Esophagus muscularis mucosa (tissue), 4 donors: ENCODE results near the gene TBX3.

Experiments
- EP300 ChIP-seq: sonication (generic); formaldehyde crosslinking; IDR thresholded peaks from one replicate; pipeline ENCODE4 v1.6.1; 2017; ENCODE audit warnings: antibody characterized with exemption
- POLR2A ChIP-seq: fragments of 450-650 bp; IDR thresholded peaks from one replicate; pipeline ENCODE4 v1.6.1; 2017; ENCODE audit warnings: antibody characterized with exemption, moderate library complexity, mild to moderate bottlenecking, low read depth
- POLR2AphosphoS5 ChIP-seq, 2 donors: sonication (generic); formaldehyde crosslinking; IDR thresholded peaks; one replicate each; pipeline ENCODE4 v1.6.1; 2017; ENCODE audit warnings: antibody characterized with exemption in 2 of 2
- TF ChIP-seq, protein P1 (sequence below), 3 experiments: fragments of 200-600 bp in 2 of 3; fragments of 450-650 bp in 1 of 3; sonication (generic) in 2 of 3; IDR thresholded peaks; one replicate each; pipeline ENCODE4 v1.5.1; 2017 to 2019; ENCODE audit warnings: antibody characterized with exemption in 3 of 3, mild to moderate bottlenecking in 2 of 3, moderate library complexity in 1 of 3

DNA sequence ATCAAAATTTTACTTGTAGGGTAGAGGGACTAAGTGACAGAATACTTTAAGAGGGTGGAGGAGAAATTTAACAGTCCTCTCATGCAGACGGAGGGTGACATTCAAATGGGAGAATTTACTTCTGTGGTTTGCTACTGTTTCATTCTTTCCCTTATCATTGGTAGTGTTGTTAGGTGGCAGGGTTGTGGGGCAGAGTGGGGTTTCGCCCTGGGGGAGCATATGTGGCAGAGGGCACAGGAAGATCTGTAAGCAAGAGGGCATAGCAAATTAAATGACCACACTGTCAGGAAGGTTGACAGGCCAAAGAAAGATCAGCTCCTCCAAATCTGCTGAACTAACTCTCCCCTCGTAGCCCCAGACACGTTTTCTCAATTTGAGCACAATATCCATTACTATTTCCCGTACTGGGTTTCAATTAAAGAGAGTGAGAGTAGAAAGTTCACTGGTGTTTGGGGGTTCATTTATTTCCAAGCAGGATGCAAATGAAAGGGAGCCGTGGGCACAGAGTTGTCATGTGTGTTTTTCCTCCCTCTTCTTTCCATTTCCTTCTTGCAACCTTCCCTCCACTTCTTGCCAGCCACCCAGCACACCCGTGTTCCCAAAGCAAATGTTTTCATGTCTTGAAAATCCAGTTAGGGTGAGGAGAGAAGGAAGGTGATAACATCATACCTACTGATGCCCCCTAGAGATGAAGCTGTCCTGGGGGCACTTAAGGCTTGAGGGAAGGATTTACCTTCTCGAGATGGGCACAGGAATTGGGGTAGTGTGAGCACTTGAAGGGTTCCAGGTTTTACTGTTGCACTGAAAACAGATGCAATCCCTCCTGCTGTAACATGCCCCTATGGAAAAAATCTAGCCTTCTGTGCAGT lies 6.5 kb upstream of the TBX3 start:
- TF ChIP-seq POLR2A (no peak), POLR2AphosphoS5 (IDR thresholded peaks at IDR 0.05) (no peak), EP300 (no peak)
- TF ChIP-seq, protein P1, sequence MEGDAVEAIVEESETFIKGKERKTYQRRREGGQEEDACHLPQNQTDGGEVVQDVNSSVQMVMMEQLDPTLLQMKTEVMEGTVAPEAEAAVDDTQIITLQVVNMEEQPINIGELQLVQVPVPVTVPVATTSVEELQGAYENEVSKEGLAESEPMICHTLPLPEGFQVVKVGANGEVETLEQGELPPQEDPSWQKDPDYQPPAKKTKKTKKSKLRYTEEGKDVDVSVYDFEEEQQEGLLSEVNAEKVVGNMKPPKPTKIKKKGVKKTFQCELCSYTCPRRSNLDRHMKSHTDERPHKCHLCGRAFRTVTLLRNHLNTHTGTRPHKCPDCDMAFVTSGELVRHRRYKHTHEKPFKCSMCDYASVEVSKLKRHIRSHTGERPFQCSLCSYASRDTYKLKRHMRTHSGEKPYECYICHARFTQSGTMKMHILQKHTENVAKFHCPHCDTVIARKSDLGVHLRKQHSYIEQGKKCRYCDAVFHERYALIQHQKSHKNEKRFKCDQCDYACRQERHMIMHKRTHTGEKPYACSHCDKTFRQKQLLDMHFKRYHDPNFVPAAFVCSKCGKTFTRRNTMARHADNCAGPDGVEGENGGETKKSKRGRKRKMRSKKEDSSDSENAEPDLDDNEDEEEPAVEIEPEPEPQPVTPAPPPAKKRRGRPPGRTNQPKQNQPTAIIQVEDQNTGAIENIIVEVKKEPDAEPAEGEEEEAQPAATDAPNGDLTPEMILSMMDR (IDR thresholded peaks at IDR 0.05), result no peak
